A673 (cell line): Measurements from ENCODE around the gene CYP4F11. TPM values are rescaled to one million over a fixed set of nuclear protein-coding genes. Genes with fewer than 3 reads are reported as not detected.
A peak's percentile ranks its signal among the peaks of the same experiment; 100 is the strongest.
"Not testable (repeated sequence)": the region's sequence is repeated elsewhere in the genome, so short reads cannot be mapped to it uniquely, and the experiment has no call there.

Source experiments
- BruUV-seq: library from RNA; stranded (reverse); fragments of 400-500 nt; replicated peaks from 2 replicates; lab custom pipeline; 2021; lab: Mats Ljungman, UMichigan
- CTCF ChIA-PET: fragments of 300-600 bp; sonication (Branson Sonifier 250); formaldehyde crosslinking; loops from one replicate; lab custom pipeline; 2022; ENCODE audit warnings: antibody characterized with exemption; lab: Charles Lee
- POLR2A ChIA-PET: fragments of 300-600 bp; sonication (Branson Sonifier 250); formaldehyde crosslinking; loops from one replicate; lab custom pipeline; 2022; ENCODE audit warnings: antibody characterized with exemption; ENCODE audit not compliant: low non-redundant PET; lab: Charles Lee
- DNase-seq: peaks from one replicate; pipeline ENCODE4 v3.0.0-alpha.2; 2015; ENCODE audit warnings: low spot score
- H3K27ac ChIP-seq: fragments of 200-600 bp; sonication (generic); 2 replicates; pipeline ENCODE4 v1.5.1; 2016; ENCODE audit warnings: mixed run types, low read depth, mild to moderate bottlenecking, mixed read lengths, antibody characterized with exemption, low read length; ENCODE audit not compliant: poor library complexity, severe bottlenecking
- H3K27me3 ChIP-seq: fragments of 200-600 bp; sonication (generic); replicated peaks from 2 replicates; pipeline ENCODE4 v1.6.1; 2017; ENCODE audit warnings: mixed run types, low read depth, mild to moderate bottlenecking, mixed read lengths, antibody characterized with exemption, low read length; ENCODE audit not compliant: insufficient read depth, poor library complexity
- H3K36me3 ChIP-seq: fragments of 200-600 bp; sonication (generic); 2 replicates; pipeline ENCODE4 v1.6.1; 2016; ENCODE audit warnings: mixed run types, mild to moderate bottlenecking, mixed read lengths, antibody characterized with exemption, low read length; ENCODE audit not compliant: insufficient read depth, poor library complexity, severe bottlenecking
- H3K4me1 ChIP-seq: fragments of 200-600 bp; sonication (generic); 2 replicates; pipeline ENCODE4 v1.6.1; 2017; ENCODE audit warnings: mixed run types, mild to moderate bottlenecking, mixed read lengths, antibody characterized with exemption, low read length; ENCODE audit not compliant: insufficient read depth, poor library complexity, severe bottlenecking
- H3K4me3 ChIP-seq: fragments of 200-600 bp; sonication (generic); 2 replicates; pipeline ENCODE4 v1.5.1; 2016; ENCODE audit warnings: low read depth, mixed run types, mild to moderate bottlenecking, mixed read lengths, low read length; ENCODE audit not compliant: poor library complexity, severe bottlenecking
- H3K9me3 ChIP-seq: fragments of 200-600 bp; sonication (generic); 2 replicates; pipeline ENCODE4 v1.6.1; 2016; ENCODE audit warnings: mixed run types, low read depth, mild to moderate bottlenecking, mixed read lengths, antibody characterized with exemption, low read length; ENCODE audit not compliant: poor library complexity, severe bottlenecking
- CTCF ChIP-seq: fragments of 300-800, 200-600 bp; sonication (generic); conservative IDR thresholded peaks from 2 replicates; pipeline ENCODE4 v1.5.1; 2017; ENCODE audit warnings: low read depth, mild to moderate bottlenecking, antibody characterized with exemption, low read length, moderate library complexity, mixed read lengths
- EZH2 ChIP-seq: fragments of 200-600 bp; sonication (generic); IDR thresholded peaks from 2 replicates; pipeline ENCODE4 v1.6.1; 2017; ENCODE audit warnings: borderline replicate concordance, low read depth, mild to moderate bottlenecking, mixed read lengths, antibody characterized with exemption, low read length; ENCODE audit not compliant: poor library complexity, severe bottlenecking
- intact Hi-C: fragments of 100-400 bp; cut with micrococcal nuclease; formaldehyde crosslinking; loops from one replicate; pipeline ENCODE4 v1.10.0; 2022; ENCODE audit not compliant: unreplicated experiment
- total RNA-seq: library from RNA; stranded (reverse); gene quantifications from 2 replicates; pipeline ENCODE4 v1.2.3, GENCODE V29; 2021

CYP4F11 gene
- total RNA-seq, 1 experiment from 2014 or later: 0.13 TPM

- TF ChIP-seq EZH2: no peak
- no peak for TF ChIP-seq CTCF
- no TSS peak for BruUV-seq
- no peaks in the 10 kb centered on the region for H3K36me3 ChIP-seq
- no peak overlapping the region for H3K27ac ChIP-seq
- peaks cover 4% of the 10 kb centered on the region for H3K9me3 ChIP-seq
- H3K27me3 ChIP-seq: peaks cover 47% of the 10 kb centered on the region
- intact Hi-C loops: no loop called here
- H3K4me1 ChIP-seq: no peaks in the 10 kb centered on the region
- POLR2A ChIA-PET: no interaction called here
- no peak for DNase-seq
- no peak overlapping the region for H3K4me3 ChIP-seq
- CTCF ChIA-PET: no interaction called here
Measured at GRCh38 chr19:15913384-15913783, 20.9 kb downstream of the CYP4F11 start.

GRCh38 chr19:15911599-15912235 is 22.6 kb downstream of the CYP4F11 start:
- ChIA-PET CTCF (no interaction called here), POLR2A (no interaction called here)
- intact Hi-C loops: no loop called here
- Histone ChIP-seq H3K4me3 (no peak overlapping the region), H3K27me3 (peaks cover 64% of the 10 kb centered on the region), H3K36me3 (no peaks in the 10 kb centered on the region), H3K9me3 (peaks cover 4% of the 10 kb centered on the region), H3K4me1 (no peaks in the 10 kb centered on the region), H3K27ac (no peak overlapping the region)
- no peak for DNase-seq
- no TSS peak for BruUV-seq
- TF ChIP-seq EZH2: peak; percentile 83
- no peak for TF ChIP-seq CTCF

- ChIA-PET POLR2A (no interaction called here), CTCF (no interaction called here)
- no peaks in the 10 kb centered on the region for H3K36me3 ChIP-seq
- intact Hi-C loops: no loop called here
- H3K4me3 ChIP-seq: no peak overlapping the region
- H3K27me3 ChIP-seq: peaks cover 71% of the 10 kb centered on the region
- no peak for TF ChIP-seq CTCF
- TF ChIP-seq EZH2: no peak
- no peak overlapping the region for H3K27ac ChIP-seq
- DNase-seq: no peak
- H3K4me1 ChIP-seq: no peaks in the 10 kb centered on the region
- H3K9me3 ChIP-seq: peaks cover 3% of the 10 kb centered on the region
- BruUV-seq: no TSS peak
Measured at GRCh38 chr19:15905026-15905425, 29.3 kb downstream of the CYP4F11 start.

GRCh38 chr19:15902898-15903297 is 31.4 kb downstream of the CYP4F11 start:
- H3K27ac ChIP-seq, H3K4me3 ChIP-seq, H3K9me3 ChIP-seq, intact Hi-C loops, BruUV-seq, H3K4me1 ChIP-seq, H3K36me3 ChIP-seq, POLR2A ChIA-PET, DNase-seq, CTCF ChIA-PET: not testable (repeated sequence)
- peaks cover 53% of the 10 kb centered on the region for H3K27me3 ChIP-seq
